H54 (cell line): ENCODE results near the gene TM2D3.

Experiments used
- DNase-seq: peaks from one replicate; pipeline ENCODE4 v3.0.0; 2011; ENCODE audit warnings: low spot score, mixed read lengths; ENCODE audit not compliant: insufficient read length
- FAIRE-seq: peaks from 3 replicates; lab custom pipeline; 2011; peaks lifted over from hg19 to GRCh38; lab: Jason Lieb, UNC
- POLR2A ChIP-seq: IDR thresholded peaks from 2 replicates; pipeline ENCODE4 v1.6.1; 2011; ENCODE audit warnings: low read depth, mild to moderate bottlenecking, low read length

TM2D3 gene

GRCh38 chr15:101612676-101613075 is 39.5 kb downstream of the TM2D3 start:
- DNase-seq (no peak), FAIRE-seq (no peak)
- no peak for TF ChIP-seq POLR2A

- FAIRE-seq, result no peak
- no peak for DNase-seq
- TF ChIP-seq POLR2A, result no peak
These were observed 40.4 kb downstream of the TM2D3 start for GRCh38 chr15:101611580-101612299.

GRCh38 chr15:101611007-101611406 is 41.2 kb downstream of the TM2D3 start:
- FAIRE-seq, result no peak
- TF ChIP-seq POLR2A, result no peak
- no peak for DNase-seq

- no peak for DNase-seq
These were observed 41.6 kb downstream of the TM2D3 start for GRCh38 chr15:101610611-101611000.

GRCh38 chr15:101609742-101610610 is 42.2 kb downstream of the TM2D3 start:
- TF ChIP-seq POLR2A, result no peak
- no peak for FAIRE-seq
- DNase-seq, result no peak

More at GRCh38 chr15:101610611-101611000, 41.6 kb downstream of the TM2D3 start:
- FAIRE-seq, result no peak
- TF ChIP-seq POLR2A, result no peak

GRCh38 chr15:101608201-101608600 is 44.0 kb downstream of the TM2D3 start:
- no peak for FAIRE-seq
- TF ChIP-seq POLR2A, result no peak
- no peak for DNase-seq

GRCh38 chr15:101607108-101607507 is 45.1 kb downstream of the TM2D3 start:
- no peak for TF ChIP-seq POLR2A
- FAIRE-seq, result no peak
- no peak for DNase-seq

- DNase-seq (no peak), FAIRE-seq (no peak)
- no peak for TF ChIP-seq POLR2A
These were observed 47.9 kb downstream of the TM2D3 start for GRCh38 chr15:101604124-101604874.

GRCh38 chr15:101602801-101603200 is 49.4 kb downstream of the TM2D3 start:
- DNase-seq (no peak), FAIRE-seq (no peak)
- TF ChIP-seq POLR2A, result no peak

GRCh38 chr15:101600035-101600434 is 52.1 kb downstream of the TM2D3 start:
- TF ChIP-seq POLR2A, result no peak
- DNase-seq (no peak), FAIRE-seq (no peak)

GRCh38 chr15:101599091-101599490 is 53.1 kb downstream of the TM2D3 start:
- DNase-seq (no peak), FAIRE-seq (no peak)
- TF ChIP-seq POLR2A, result no peak

GRCh38 chr15:101597360-101597928 is 54.7 kb downstream of the TM2D3 start:
- no peak for TF ChIP-seq POLR2A
- FAIRE-seq (no peak), DNase-seq (no peak)

- DNase-seq, result no peak
- no peak for FAIRE-seq
- TF ChIP-seq POLR2A, result no peak
These were observed 55.5 kb downstream of the TM2D3 start for GRCh38 chr15:101596633-101597032.
